Naive thymus-derived CD4-positive, alpha-beta T cell (primary cell): ENCODE measurements around the gene TM4SF1. TPM values are rescaled to one million over a fixed set of nuclear protein-coding genes. Genes with fewer than 3 reads are reported as not detected.
"Not testable (repeated sequence)": the region's sequence is repeated elsewhere in the genome, so short reads cannot be mapped to it uniquely, and the experiment has no call there.

ENCODE experiments used
- ATAC-seq: fragments of 150-1000 bp; cut with Tn5 transposase; 2 replicates; pipeline ENCODE4 v1.10.0; 2021; ENCODE audit warnings: mild to moderate bottlenecking, moderate library complexity
- CTCF ChIA-PET: fragments of 350-600 bp; sonication (Branson Sonifier 250); formaldehyde crosslinking; loops from one replicate; lab custom pipeline; 2021; ENCODE audit warnings: antibody characterized with exemption; lab: Charles Lee
- POLR2A ChIA-PET: fragments of 350-600 bp; sonication (Branson Sonifier 250); formaldehyde crosslinking; loops from one replicate; lab custom pipeline; 2021; ENCODE audit warnings: antibody characterized with exemption, inconsistent platforms; lab: Charles Lee
- DNase-seq, 9 donors: peaks; one replicate each; pipeline versions ENCODE4 v3.0.0 to v3.0.0-alpha.2; 2020 to 2022; ENCODE audit warnings: mixed read lengths in 1 of 9
- H3K27ac ChIP-seq: one replicate; pipeline ENCODE4 v1.7.0; 2013; ENCODE audit warnings: mild to moderate bottlenecking, low read depth, low read length, moderate library complexity
- H3K27me3 ChIP-seq, 2 donors: one replicate each; pipeline ENCODE4 v1.7.0; 2013; ENCODE audit warnings: low read length in 2 of 2, mild to moderate bottlenecking in 2 of 2, moderate library complexity in 2 of 2; ENCODE audit not compliant: control insufficient read depth in 2 of 2, insufficient read depth in 2 of 2
- H3K36me3 ChIP-seq, 3 experiments: 1 replicate in 2 of 3; 2 replicates in 1 of 3; pipeline ENCODE4 v1.7.0; 2013; ENCODE audit warnings: low read length in 3 of 3, mild to moderate bottlenecking in 3 of 3, moderate library complexity in 1 of 3; ENCODE audit not compliant: insufficient read depth in 3 of 3, control insufficient read depth in 2 of 3
- H3K4me1 ChIP-seq, 2 donors: one replicate each; pipeline ENCODE4 v1.7.0; 2013; ENCODE audit warnings: low read length in 2 of 2, mild to moderate bottlenecking in 2 of 2, moderate library complexity in 1 of 2; ENCODE audit not compliant: control insufficient read depth in 2 of 2, insufficient read depth in 2 of 2
- H3K4me3 ChIP-seq: 2 replicates; pipeline ENCODE4 v1.7.0; 2013; ENCODE audit warnings: mild to moderate bottlenecking, low read length
- H3K9me3 ChIP-seq, 3 experiments: 1 replicate in 2 of 3; 2 replicates in 1 of 3; pipeline ENCODE4 v1.7.0; 2013; ENCODE audit warnings: low read length in 3 of 3; ENCODE audit not compliant: control insufficient read depth in 2 of 3
- H3K27ac Mint-ChIP-seq, 9 donors: one replicate each; pipeline ENCODE4 v1.8.0; 2020 to 2022; ENCODE audit warnings: mixed read lengths in 9 of 9, mild to moderate bottlenecking in 8 of 9, moderate library complexity in 5 of 9, inconsistent platforms in 2 of 9
- H3K27me3 Mint-ChIP-seq, 5 donors: one replicate each; pipeline ENCODE4 v1.8.0; 2021 to 2022; ENCODE audit warnings: mixed read lengths in 5 of 5, mild to moderate bottlenecking in 1 of 5
- H3K36me3 Mint-ChIP-seq, 5 donors: one replicate each; pipeline ENCODE4 v1.8.0; 2020 to 2022; ENCODE audit warnings: mixed read lengths in 5 of 5, mild to moderate bottlenecking in 3 of 5, inconsistent platforms in 1 of 5
- H3K4me1 Mint-ChIP-seq, 7 donors: one replicate each; pipeline ENCODE4 v1.8.0; 2020 to 2022; ENCODE audit warnings: mixed read lengths in 7 of 7, mild to moderate bottlenecking in 3 of 7, inconsistent platforms in 1 of 7
- H3K4me3 Mint-ChIP-seq, 10 donors: one replicate each; pipeline ENCODE4 v1.8.0; 2020 to 2022; ENCODE audit warnings: mild to moderate bottlenecking in 10 of 10, mixed read lengths in 10 of 10, moderate library complexity in 6 of 10, inconsistent platforms in 2 of 10
- H3K9me3 Mint-ChIP-seq, 11 donors: one replicate each; pipeline ENCODE4 v1.8.0; 2020 to 2022; ENCODE audit warnings: mixed read lengths in 11 of 11, mild to moderate bottlenecking in 4 of 11, inconsistent platforms in 1 of 11, moderate library complexity in 1 of 11
- intact Hi-C, 2 donors: fragments of 100-400 bp; cut with micrococcal nuclease; formaldehyde crosslinking; loops; one replicate each; pipeline ENCODE4 v1.15.1; 2023
- polyA plus RNA-seq, 2 donors: library from polyadenylated mRNA; unstranded; fragments of 300-500 nt; fragmentation: Illumina TruSeq; gene quantifications; one replicate each; pipeline ENCODE4 v1.2.3, GENCODE V29; 2021
- total RNA-seq, 6 experiments: library from RNA in 5 of 6; stranded (reverse) in 5 of 6; gene quantifications; 1 replicate in 5 of 6; 2 replicates in 1 of 6; pipeline ENCODE4 v1.2.3 and lab custom pipeline; 2021 to 2026

Gene TM4SF1
- total and polyA plus RNA-seq, 7 experiments from 2014 or later: not detected

DNA sequence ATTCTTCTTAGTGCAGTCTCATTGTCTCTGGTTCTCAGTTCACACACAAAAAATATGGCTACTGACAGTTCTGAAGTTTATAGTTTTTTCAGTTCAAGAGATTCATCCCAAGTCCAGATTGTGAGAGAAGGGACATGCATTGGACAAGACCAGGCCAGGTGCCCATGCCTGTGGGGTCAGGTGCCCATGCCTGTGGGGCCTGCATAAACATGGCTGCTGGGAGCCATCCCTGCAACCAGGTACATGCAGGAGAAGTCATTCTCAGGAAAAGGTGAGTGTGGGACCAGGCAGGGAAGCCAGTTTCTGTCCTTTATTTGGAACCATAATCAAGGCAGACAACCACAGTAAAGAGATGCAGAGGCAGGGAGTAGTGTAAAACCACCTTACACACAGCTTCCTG, 6.3 kb upstream of the TM4SF1 start:
- ChIA-PET CTCF (no interaction called here), POLR2A (no interaction called here)
- Mint-ChIP-seq H3K27me3 (peaks cover 0 to 10% (median 6%) of the 10 kb centered on the region in 5 donors), H3K27ac (no peak overlapping the region), H3K4me1 (no peaks in the 10 kb centered on the region), H3K4me3 (no peak overlapping the region), H3K9me3 (peaks cover 0 to 19% (median 3%) of the 10 kb centered on the region in 11 donors), H3K36me3 (peaks cover 0 to 7% (median 0%) of the 10 kb centered on the region in 5 donors)
- H3K36me3 ChIP-seq: no peaks in the 10 kb centered on the region
- no peaks in the 10 kb centered on the region for H3K27me3 ChIP-seq
- no peak overlapping the region for H3K4me3 ChIP-seq
- H3K27ac ChIP-seq: no peak overlapping the region
- no peaks in the 10 kb centered on the region for H3K4me1 ChIP-seq
- intact Hi-C loops: no loop called here
- ATAC-seq (no peak), DNase-seq (no peak)
- H3K9me3 ChIP-seq: no peaks in the 10 kb centered on the region

DNA sequence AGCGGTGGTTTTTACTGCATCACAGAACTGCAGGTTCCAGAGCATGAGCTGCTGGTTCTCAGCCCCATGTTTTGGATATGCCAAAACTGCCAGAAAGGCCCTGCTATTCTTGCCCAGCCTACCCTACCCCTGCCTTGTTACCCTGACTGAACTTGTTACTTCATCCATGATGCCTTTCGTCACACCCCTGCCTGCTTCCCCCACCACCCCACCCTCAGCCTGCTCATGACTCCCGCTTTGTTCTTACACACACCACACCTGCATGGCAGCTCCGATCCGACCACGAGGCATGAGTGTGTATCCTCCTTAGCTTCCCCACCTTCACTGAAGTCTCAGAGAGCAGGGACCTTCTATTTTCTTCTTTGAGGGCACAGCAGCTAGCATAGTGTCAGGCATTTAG, 5.1 kb upstream of the TM4SF1 start:
- DNase-seq (no peak), ATAC-seq (no peak)
- no peaks in the 10 kb centered on the region for H3K36me3 ChIP-seq
- no peaks in the 10 kb centered on the region for H3K27me3 ChIP-seq
- Mint-ChIP-seq H3K27me3 (peaks cover 0 to 13% (median 8%) of the 10 kb centered on the region in 5 donors), H3K4me3 (no peak overlapping the region), H3K36me3 (peaks cover 0 to 7% (median 0%) of the 10 kb centered on the region in 5 donors), H3K9me3 (peaks cover 0 to 22% (median 3%) of the 10 kb centered on the region in 11 donors), H3K4me1 (peaks cover 0 to 1% (median 0%) of the 10 kb centered on the region in 7 donors), H3K27ac (no peak overlapping the region)
- H3K9me3 ChIP-seq: no peaks in the 10 kb centered on the region
- intact Hi-C loops: no loop called here
- no peaks in the 10 kb centered on the region for H3K4me1 ChIP-seq
- ChIA-PET CTCF (no interaction called here), POLR2A (interaction anchor here (0.6 kb wide), 1 partner anchor 184 kb away, joined by 6 read pairs; no protein-coding TSS in a partner anchor)
- no peak overlapping the region for H3K27ac ChIP-seq
- H3K4me3 ChIP-seq: no peak overlapping the region

DNA sequence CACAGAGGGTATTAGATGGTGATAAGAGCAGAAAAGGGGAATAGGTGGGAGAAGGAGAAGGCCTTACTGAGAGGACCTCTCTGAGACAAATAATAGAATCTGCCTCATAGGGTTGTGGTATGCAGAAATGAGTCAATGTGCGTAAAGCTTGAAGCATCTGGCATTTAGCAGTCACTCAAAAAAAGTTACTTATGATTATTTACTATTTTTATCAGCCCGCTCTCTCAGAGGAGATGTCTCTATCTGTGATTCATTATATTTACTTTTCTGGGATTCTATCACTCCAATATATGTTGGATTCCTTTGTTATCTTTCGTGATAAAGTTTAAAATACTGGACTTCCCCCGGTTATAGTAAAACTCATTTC, 4.6 kb upstream of the TM4SF1 start:
- intact Hi-C loops: no loop called here
- H3K4me1 Mint-ChIP-seq: peaks cover 0 to 2% (median 0%) of the 10 kb centered on the region in 7 donors
- CTCF ChIA-PET: no interaction called here

DNA sequence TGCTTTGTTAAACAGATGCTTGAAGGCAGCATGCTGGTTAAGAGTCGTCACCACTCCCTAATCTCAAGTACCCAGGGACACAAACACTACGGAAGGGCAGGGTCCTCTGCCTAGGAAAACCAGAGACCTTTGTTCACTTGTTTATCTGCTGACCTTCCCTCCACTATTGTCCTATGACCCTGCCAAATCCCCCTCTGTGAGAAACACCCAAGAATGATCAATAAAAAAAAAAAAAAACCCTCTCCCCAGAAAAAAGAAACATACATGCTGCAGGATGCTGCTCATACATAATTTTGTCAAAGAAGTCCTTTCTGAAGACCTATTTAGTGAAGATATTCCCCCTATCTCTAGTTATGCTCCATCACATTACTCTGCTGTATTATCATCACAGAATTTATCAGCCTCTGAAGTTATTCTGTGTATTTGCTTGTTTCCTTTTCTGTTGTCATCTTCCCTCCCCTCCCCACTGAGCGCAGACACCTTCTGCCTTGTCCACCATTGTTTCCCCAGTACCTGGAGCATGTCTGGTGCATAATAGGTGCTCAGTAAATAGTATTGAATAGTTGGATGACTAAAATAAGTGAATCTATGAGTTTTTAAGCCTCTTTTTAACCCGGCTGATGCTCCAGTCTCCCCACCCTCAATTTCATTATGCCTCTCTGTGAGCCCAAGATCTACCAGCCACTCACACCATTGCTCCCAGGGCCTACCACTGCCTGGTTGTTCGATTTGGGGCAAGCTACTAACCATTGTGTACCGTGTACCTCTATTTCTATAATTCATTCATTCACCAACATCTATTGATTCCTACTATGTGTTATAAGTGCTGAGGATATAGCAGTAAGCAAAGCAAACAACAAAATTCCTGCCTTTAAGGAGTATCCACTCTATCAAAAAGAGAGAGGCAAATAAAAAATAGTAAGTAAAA, 4.0 kb upstream of the TM4SF1 start:
- Histone ChIP-seq H3K27me3 (no peaks in the 10 kb centered on the region), H3K36me3 (no peaks in the 10 kb centered on the region), H3K4me1 (no peaks in the 10 kb centered on the region), H3K4me3 (no peak overlapping the region), H3K9me3 (no peaks in the 10 kb centered on the region), H3K27ac (no peak overlapping the region)
- peaks cover 9 to 22% (median 17%) of the 10 kb centered on the region in 5 donors for H3K27me3 Mint-ChIP-seq
- H3K27ac Mint-ChIP-seq: no peak overlapping the region
- CTCF ChIA-PET: no interaction called here
- no peak for ATAC-seq
- H3K4me1 Mint-ChIP-seq: peaks cover 0 to 2% (median 0%) of the 10 kb centered on the region in 7 donors
- no peak overlapping the region for H3K4me3 Mint-ChIP-seq
- no peak for DNase-seq
- POLR2A ChIA-PET: no interaction called here
- H3K36me3 Mint-ChIP-seq: peaks cover 0 to 7% (median 0%) of the 10 kb centered on the region in 5 donors
- intact Hi-C loops: no loop called here
- peaks cover 0 to 22% (median 3%) of the 10 kb centered on the region in 11 donors for H3K9me3 Mint-ChIP-seq

More for the DNA sequence above, 4.6 kb upstream of the TM4SF1 start:
- Mint-ChIP-seq H3K27me3 (peaks cover 4 to 18% (median 11%) of the 10 kb centered on the region in 5 donors), H3K27ac (no peak overlapping the region), H3K36me3 (peaks cover 0 to 7% (median 0%) of the 10 kb centered on the region in 5 donors), H3K4me3 (no peak overlapping the region), H3K9me3 (peaks cover 0 to 22% (median 3%) of the 10 kb centered on the region in 11 donors)
- no peak for DNase-seq
- no peaks in the 10 kb centered on the region for H3K36me3 ChIP-seq
- ATAC-seq: no peak
- no peaks in the 10 kb centered on the region for H3K27me3 ChIP-seq
- H3K9me3 ChIP-seq: no peaks in the 10 kb centered on the region
- H3K27ac ChIP-seq: no peak overlapping the region
- H3K4me3 ChIP-seq: no peak overlapping the region
- H3K4me1 ChIP-seq: no peaks in the 10 kb centered on the region
- POLR2A ChIA-PET: interaction anchor here (0.6 kb wide), 1 partner anchor 184 kb away, joined by 6 read pairs; no protein-coding TSS in a partner anchor

DNA sequence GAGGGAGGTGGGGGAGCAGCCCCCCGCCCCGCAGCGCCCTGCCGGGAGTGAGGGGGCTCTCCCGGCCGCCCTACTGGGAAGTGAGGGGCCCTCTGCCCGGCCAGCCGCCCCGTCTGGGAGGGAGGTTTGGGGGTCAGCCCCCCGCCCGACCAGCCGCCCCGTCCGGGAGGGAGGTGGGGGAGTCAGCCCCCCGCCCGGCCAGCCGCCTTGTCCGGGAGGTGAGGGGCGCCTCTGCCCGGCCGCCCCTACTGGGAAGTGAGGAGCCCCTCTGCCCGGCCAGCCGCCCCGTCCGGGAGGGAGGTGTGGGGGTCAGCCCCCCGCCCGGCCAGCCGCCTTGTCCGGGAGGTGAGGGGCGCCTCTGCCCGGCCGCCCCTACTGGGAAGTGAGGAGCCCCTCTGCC, 2.8 kb upstream of the TM4SF1 start:
- Mint-ChIP-seq H3K9me3 (peaks cover 0 to 22% (median 3%) of the 10 kb centered on the region in 11 donors), H3K27me3 (peaks cover 8 to 22% (median 18%) of the 10 kb centered on the region in 5 donors)
- DNase-seq, CTCF ChIA-PET, H3K4me1 Mint-ChIP-seq, H3K4me3 Mint-ChIP-seq, ATAC-seq, H3K9me3 ChIP-seq, H3K27ac ChIP-seq, H3K4me3 ChIP-seq, POLR2A ChIA-PET, intact Hi-C loops, H3K27me3 ChIP-seq, H3K27ac Mint-ChIP-seq, H3K36me3 Mint-ChIP-seq, H3K36me3 ChIP-seq, H3K4me1 ChIP-seq: not testable (repeated sequence)

DNA sequence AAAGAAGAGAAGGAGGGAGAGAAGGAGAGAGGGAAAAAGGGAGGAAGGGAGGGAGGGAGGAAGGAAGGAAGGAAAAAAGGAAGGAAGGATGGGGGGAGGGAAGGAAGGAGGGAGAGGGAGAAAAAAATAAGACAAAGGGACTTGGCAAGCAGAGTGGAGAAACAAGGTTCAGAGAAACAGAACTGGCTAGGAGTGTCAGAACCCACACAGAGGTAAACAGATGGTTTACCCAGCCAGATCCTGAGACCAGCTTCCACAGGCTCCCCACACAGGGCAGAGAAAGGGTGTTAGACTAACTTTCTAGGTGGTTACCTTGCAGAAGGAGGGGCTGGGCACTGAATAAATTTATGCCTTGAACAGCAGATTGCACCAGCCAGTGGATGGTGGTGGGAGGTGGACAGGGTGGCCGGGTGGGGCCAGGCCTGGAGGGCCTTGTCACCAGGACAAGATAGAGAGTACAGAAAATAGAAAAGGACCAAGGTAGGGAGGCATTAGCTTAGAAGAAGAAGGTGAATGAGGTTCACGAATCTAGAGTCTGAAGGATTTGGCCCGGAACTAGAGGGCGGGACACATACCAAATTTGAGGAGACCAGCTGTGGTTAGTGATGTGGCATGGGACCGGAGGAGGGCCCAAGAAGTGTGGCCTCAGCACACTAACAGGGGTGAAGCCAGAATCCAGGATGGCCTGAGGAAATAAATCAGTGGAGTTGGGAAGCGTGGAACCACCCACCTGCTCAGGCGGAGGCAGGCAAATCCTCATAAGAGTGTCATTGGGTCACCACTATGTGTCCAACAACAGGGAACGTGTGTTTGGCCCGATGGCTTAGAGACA, 1.2 kb upstream of the TM4SF1 start:
- Histone ChIP-seq H3K4me3 (no peak overlapping the region), H3K27ac (no peak overlapping the region), H3K27me3 (no peaks in the 10 kb centered on the region), H3K4me1 (no peaks in the 10 kb centered on the region), H3K9me3 (no peaks in the 10 kb centered on the region), H3K36me3 (no peaks in the 10 kb centered on the region)
- peaks cover 0 to 7% (median 0%) of the 10 kb centered on the region in 5 donors for H3K36me3 Mint-ChIP-seq
- H3K4me1 Mint-ChIP-seq: peaks cover 0 to 2% (median 0%) of the 10 kb centered on the region in 7 donors
- no peak overlapping the region for H3K4me3 Mint-ChIP-seq
- H3K9me3 Mint-ChIP-seq: peaks cover 0 to 22% (median 3%) of the 10 kb centered on the region in 11 donors
- H3K27ac Mint-ChIP-seq: no peak overlapping the region
- DNase-seq: no peak
- H3K27me3 Mint-ChIP-seq: peaks cover 9 to 24% (median 18%) of the 10 kb centered on the region in 5 donors
- intact Hi-C loops: no loop called here
- ChIA-PET CTCF (no interaction called here), POLR2A (no interaction called here)
- ATAC-seq: no peak
